NT2/D1 (cell line): Measurements from ENCODE around the gene LEMD2.
A peak's percentile ranks its signal among the peaks of the same experiment; 100 is the strongest.

Experiments used
- DNase-seq: peaks from one replicate; pipeline ENCODE4 v3.0.0-alpha.2; 2011; ENCODE audit warnings: low read depth, low spot score
- H3K27me3 ChIP-seq: 2 replicates; pipeline ENCODE4 v1.6.0; 2011; ENCODE audit warnings: mild to moderate bottlenecking; ENCODE audit not compliant: insufficient read length, insufficient read depth
- H3K36me3 ChIP-seq: 2 replicates; pipeline ENCODE4 v1.6.1; 2011; ENCODE audit warnings: mild to moderate bottlenecking, low read length, mixed read lengths; ENCODE audit not compliant: insufficient read depth, insufficient read length
- H3K4me1 ChIP-seq: 2 replicates; pipeline ENCODE4 v1.5.1; 2011; ENCODE audit not compliant: insufficient read depth, insufficient read length
- H3K4me3 ChIP-seq: 2 replicates; pipeline ENCODE4 v1.5.1; 2011; ENCODE audit warnings: low read depth; ENCODE audit not compliant: insufficient read length
- H3K9ac ChIP-seq: 2 replicates; pipeline ENCODE4 v1.6.0; 2011; ENCODE audit warnings: low read depth; ENCODE audit not compliant: insufficient read length
- H3K9me3 ChIP-seq: 2 replicates; pipeline ENCODE4 v1.5.1; 2011; ENCODE audit warnings: mild to moderate bottlenecking, low read length; ENCODE audit not compliant: insufficient read depth
- SUZ12 ChIP-seq: IDR thresholded peaks from 2 replicates; pipeline ENCODE4 v1.6.1; 2011; ENCODE audit not compliant: insufficient read length, insufficient read depth; ENCODE audit errors: extremely low read depth
- YY1 ChIP-seq: IDR thresholded peaks from 2 replicates; pipeline ENCODE4 v1.6.1; 2011; ENCODE audit not compliant: insufficient read length, insufficient read depth
- ZNF274 ChIP-seq: IDR thresholded peaks from 2 replicates; pipeline ENCODE4 v1.6.1; 2011; ENCODE audit warnings: mild to moderate bottlenecking, low read depth, low read length

LEMD2 gene

GRCh38 chr6:33790379-33790778 is 1.4 kb upstream of the LEMD2 start:
- Histone ChIP-seq H3K27me3 (no peaks in the 10 kb centered on the region), H3K4me3 (no peak overlapping the region), H3K9me3 (no peaks in the 10 kb centered on the region), H3K36me3 (peaks cover 10% of the 10 kb centered on the region), H3K9ac (no peak overlapping the region), H3K4me1 (peaks cover 18% of the 10 kb centered on the region)
- DNase-seq, result no peak
- no peak for TF ChIP-seq SUZ12
- no peak for TF ChIP-seq YY1
- no peak for TF ChIP-seq ZNF274

GRCh38 chr6:33789550-33789895 is 593 bp upstream of the LEMD2 start:
- TF ChIP-seq ZNF274, result no peak
- TF ChIP-seq YY1, result no peak
- TF ChIP-seq SUZ12, result no peak
- peak overlapping the region; percentile 9 for H3K4me3 ChIP-seq
- H3K27me3 ChIP-seq, result no peaks in the 10 kb centered on the region
- H3K9me3 ChIP-seq, result no peaks in the 10 kb centered on the region
- DNase-seq, result no peak
- H3K36me3 ChIP-seq, result peaks cover 18% of the 10 kb centered on the region
- peaks cover 18% of the 10 kb centered on the region for H3K4me1 ChIP-seq
- H3K9ac ChIP-seq, result no peak overlapping the region

GRCh38 chr6:33787954-33788693 is 806 bp downstream of the LEMD2 start:
- Histone ChIP-seq H3K4me3 (peak overlapping the region; percentile 85), H3K9me3 (no peaks in the 10 kb centered on the region), H3K9ac (peak overlapping the region; percentile 96), H3K27me3 (no peaks in the 10 kb centered on the region), H3K36me3 (peaks cover 30% of the 10 kb centered on the region), H3K4me1 (peaks cover 15% of the 10 kb centered on the region)
- TF ChIP-seq YY1 (no peak), SUZ12 (no peak), ZNF274 (no peak)
- no peak for DNase-seq

GRCh38 chr6:33787346-33787953 is 1.5 kb downstream of the LEMD2 start:
- Histone ChIP-seq H3K9me3 (no peaks in the 10 kb centered on the region), H3K27me3 (no peaks in the 10 kb centered on the region), H3K36me3 (peaks cover 37% of the 10 kb centered on the region), H3K9ac (peak overlapping the region; percentile 96), H3K4me3 (peak overlapping the region; percentile 85), H3K4me1 (peaks cover 18% of the 10 kb centered on the region)
- DNase-seq, result no peak
- TF ChIP-seq SUZ12, result no peak
- TF ChIP-seq ZNF274, result no peak
- TF ChIP-seq YY1, result no peak

GRCh38 chr6:33786736-33787135 is 2.2 kb downstream of the LEMD2 start:
- Histone ChIP-seq H3K36me3 (peaks cover 44% of the 10 kb centered on the region), H3K9ac (peak overlapping the region; percentile 96), H3K4me3 (no peak overlapping the region), H3K4me1 (peaks cover 18% of the 10 kb centered on the region), H3K9me3 (no peaks in the 10 kb centered on the region), H3K27me3 (no peaks in the 10 kb centered on the region)
- TF ChIP-seq ZNF274 (no peak), SUZ12 (no peak), YY1 (no peak)
- no peak for DNase-seq

GRCh38 chr6:33785778-33786177 is 3.2 kb downstream of the LEMD2 start:
- DNase-seq, result no peak
- Histone ChIP-seq H3K9me3 (no peaks in the 10 kb centered on the region), H3K4me3 (no peak overlapping the region), H3K4me1 (peaks cover 17% of the 10 kb centered on the region), H3K36me3 (peaks cover 46% of the 10 kb centered on the region), H3K9ac (peak overlapping the region; percentile 5), H3K27me3 (no peaks in the 10 kb centered on the region)
- TF ChIP-seq SUZ12, result no peak
- no peak for TF ChIP-seq ZNF274
- TF ChIP-seq YY1, result no peak

- no peak for TF ChIP-seq ZNF274
- no peak for TF ChIP-seq YY1
- no peak for TF ChIP-seq SUZ12
- DNase-seq, result no peak
- Histone ChIP-seq H3K27me3 (no peaks in the 10 kb centered on the region), H3K9ac (peak overlapping the region; percentile 57), H3K36me3 (peaks cover 56% of the 10 kb centered on the region), H3K4me3 (no peak overlapping the region), H3K9me3 (no peaks in the 10 kb centered on the region), H3K4me1 (peaks cover 18% of the 10 kb centered on the region)
Observed at GRCh38 chr6:33784787-33785186, 4.1 kb downstream of the LEMD2 start.
